IMR-90 (cell line): ENCODE results near the gene CALD1. TPM values are rescaled to one million over a fixed set of nuclear protein-coding genes. Genes with fewer than 3 reads are reported as not detected.

Source experiments
- ATAC-seq: fragments of 200-7000 bp; cut with Tn5 transposase; 2 replicates; pipeline ENCODE4 v1.9.1; 2020; ENCODE audit warnings: low read depth, mild to moderate bottlenecking, moderate library complexity
- BruUV-seq: library from RNA; stranded (reverse); fragments of 400-500 nt; replicated peaks from 2 replicates; lab custom pipeline; 2021; lab: Mats Ljungman, UMichigan
- CTCF ChIA-PET: fragments of 300-600 bp; formaldehyde crosslinking; extraction: SDS; loops from one replicate; lab custom pipeline; 2021; ENCODE audit warnings: antibody characterized with exemption; lab: Yijun Ruan, JAX
- POLR2A ChIA-PET: fragments of 300-600 bp; sonication (Branson Sonifier 250); formaldehyde crosslinking; loops from one replicate; lab custom pipeline; 2022; ENCODE audit warnings: antibody characterized with exemption; ENCODE audit not compliant: unreplicated experiment; lab: Charles Lee
- DNase-seq: peaks from one replicate; pipeline ENCODE4 v3.0.0; 2013
- H2AFZ ChIP-seq: replicated peaks from 2 replicates; pipeline ENCODE3; 2013; ENCODE audit warnings: low read length, mild to moderate bottlenecking; ENCODE audit not compliant: poor library complexity
- H2AK5ac ChIP-seq: 2 replicates; pipeline ENCODE4 v1.6.1; 2013; ENCODE audit warnings: low read depth, low read length, inconsistent platforms
- H2AK9ac ChIP-seq: replicated peaks from 2 replicates; pipeline ENCODE3; 2013; ENCODE audit warnings: mild to moderate bottlenecking, low read depth, low read length, moderate library complexity; ENCODE audit not compliant: poor library complexity
- H2BK120ac ChIP-seq: 2 replicates; pipeline ENCODE4 v1.6.1; 2013; ENCODE audit warnings: low read depth, low read length, inconsistent platforms
- H2BK15ac ChIP-seq: 3 replicates; pipeline ENCODE4 v1.6.1; 2013; ENCODE audit warnings: low read depth, low read length, inconsistent platforms
- H2BK20ac ChIP-seq: 2 replicates; pipeline ENCODE4 v1.6.1; 2013; ENCODE audit warnings: low read depth, mild to moderate bottlenecking, inconsistent platforms, low read length, moderate library complexity
- H2BK5ac ChIP-seq: 2 replicates; pipeline ENCODE4 v1.6.1; 2013; ENCODE audit warnings: mild to moderate bottlenecking, low read depth, low read length, inconsistent platforms; ENCODE audit not compliant: poor library complexity, severe bottlenecking
- H3K14ac ChIP-seq: replicated peaks from 2 replicates; pipeline ENCODE4 v1.6.1; 2013; ENCODE audit warnings: low read depth, low read length, inconsistent platforms
- H3K18ac ChIP-seq: 2 replicates; pipeline ENCODE4 v1.6.1; 2013; ENCODE audit warnings: low read depth, low read length, control low read depth
- H3K23ac ChIP-seq: 2 replicates; pipeline ENCODE4 v1.6.1; 2013; ENCODE audit warnings: low read depth, low read length, inconsistent platforms
- H3K27ac ChIP-seq: 2 replicates; pipeline ENCODE4 v1.5.1; 2013; ENCODE audit warnings: mild to moderate bottlenecking, control low read depth, low read length; ENCODE audit not compliant: insufficient read depth
- H3K27me3 ChIP-seq: 2 replicates; pipeline ENCODE4 v1.6.1; 2013; ENCODE audit warnings: low read length; ENCODE audit not compliant: control insufficient read depth, insufficient read depth
- H3K36me3 ChIP-seq: 2 replicates; pipeline ENCODE4 v1.6.1; 2013; ENCODE audit warnings: low read length, mixed read lengths; ENCODE audit not compliant: control insufficient read depth, insufficient read depth
- H3K4ac ChIP-seq: 2 replicates; pipeline ENCODE4 v1.6.1; 2013; ENCODE audit warnings: low read depth, low read length, inconsistent platforms
- H3K4me1 ChIP-seq: 2 replicates; pipeline ENCODE4 v1.6.1; 2013; ENCODE audit warnings: low read length, mixed read lengths; ENCODE audit not compliant: control insufficient read depth, insufficient read depth
- H3K4me2 ChIP-seq: 2 replicates; pipeline ENCODE4 v1.6.1; 2013; ENCODE audit warnings: low read depth, mild to moderate bottlenecking, control low read depth, low read length, moderate library complexity
- H3K4me3 ChIP-seq: 2 replicates; pipeline ENCODE4 v1.5.1; 2013; ENCODE audit warnings: low read depth, mild to moderate bottlenecking, control low read depth, low read length, moderate library complexity; ENCODE audit not compliant: insufficient read depth
- H3K56ac ChIP-seq: 2 replicates; pipeline ENCODE4 v1.6.1; 2013; ENCODE audit warnings: low read length, inconsistent platforms; ENCODE audit not compliant: insufficient read depth; ENCODE audit errors: extremely low read depth
- H3K79me1 ChIP-seq, 2 experiments: 2 replicates each; pipeline ENCODE4 v1.6.1; 2013; ENCODE audit warnings: low read length in 2 of 2, inconsistent platforms in 1 of 2, low read depth in 1 of 2
- H3K9ac ChIP-seq: 2 replicates; pipeline ENCODE4 v1.6.1; 2013; ENCODE audit warnings: low read depth, low read length, control low read depth
- H3K9me1 ChIP-seq: 2 replicates; pipeline ENCODE4 v1.6.1; 2013; ENCODE audit warnings: low read length, inconsistent platforms; ENCODE audit not compliant: insufficient read depth
- H3K9me3 ChIP-seq: 2 replicates; pipeline ENCODE4 v1.6.1; 2013; ENCODE audit warnings: low read length; ENCODE audit not compliant: control insufficient read depth, insufficient read depth
- H4K20me1 ChIP-seq: 2 replicates; pipeline ENCODE4 v1.6.1; 2013; ENCODE audit warnings: low read length, inconsistent platforms; ENCODE audit not compliant: insufficient read depth
- H4K5ac ChIP-seq: 2 replicates; pipeline ENCODE4 v1.6.1; 2013; ENCODE audit warnings: mild to moderate bottlenecking, low read depth, low read length, control low read depth
- H4K8ac ChIP-seq, 2 experiments: 2 replicates each; pipeline ENCODE4 v1.6.1; 2013; ENCODE audit warnings: low read depth in 2 of 2, low read length in 2 of 2, control low read depth in 1 of 2, inconsistent platforms in 1 of 2
- H4K91ac ChIP-seq: 2 replicates; pipeline ENCODE4 v1.6.1; 2013; ENCODE audit warnings: low read depth, low read length, inconsistent platforms; ENCODE audit not compliant: insufficient read depth
- CEBPB ChIP-seq: IDR thresholded peaks from 2 replicates; pipeline ENCODE4 v1.6.1; 2012; ENCODE audit warnings: low read depth, low read length, improper control_type of control experiment
- MAFK ChIP-seq: IDR thresholded peaks from 2 replicates; pipeline ENCODE4 v1.6.1; 2012; ENCODE audit warnings: low read depth, low read length, improper control_type of control experiment
- MAZ ChIP-seq: IDR thresholded peaks from 2 replicates; pipeline ENCODE4 v1.6.1; 2012; ENCODE audit warnings: low read depth, mild to moderate bottlenecking, low read length, improper control_type of control experiment, moderate library complexity, borderline replicate concordance
- RAD21 ChIP-seq: IDR thresholded peaks from 2 replicates; pipeline ENCODE4 v1.6.1; 2012; ENCODE audit warnings: low read length, improper control_type of control experiment
- SMC3 ChIP-seq: fragments of 150-350 bp; IDR thresholded peaks from 2 replicates; pipeline ENCODE4 v1.6.1; 2016; ENCODE audit warnings: low read depth, mild to moderate bottlenecking, antibody characterized with exemption, low read length, moderate library complexity
- WGBS, 2 experiments: methylation state at CpG; one replicate each; pipeline versions ENCODE4 v1.1.5 to v1.1.7; 2013; ENCODE audit warnings: missing lambda C conversion rate in 2 of 2; ENCODE audit not compliant: insufficient read length in 1 of 2; ENCODE audit errors: extremely low coverage in 2 of 2; 5-methylcytosine and 5-hydroxymethylcytosine counted together
- dilution Hi-C: fragments of 300-500 bp; cut with HindIII; formaldehyde crosslinking; loops from one replicate; pipeline ENCODE4 v1.14.3; 2018; ENCODE audit warnings: low sequenced_read_pairs; ENCODE audit not compliant: unreplicated experiment
- in situ Hi-C: fragments of 300-500 bp; cut with MboI; formaldehyde crosslinking; loops from 3 replicates; pipeline ENCODE4 v1.14.3; 2019; ENCODE audit warnings: low sequenced_read_pairs, inconsistent platforms, mixed read lengths
- intact Hi-C: fragments of 100-400 bp; cut with micrococcal nuclease; formaldehyde crosslinking; loops from 2 replicates; pipeline ENCODE4 v1.10.0; 2022
- polyA plus RNA-seq, 3 experiments: library from polyadenylated mRNA; depleted of rRNA; stranded (reverse); fragments of >200 nt; gene quantifications; 2 replicates each; pipeline ENCODE4 v1.2.3, GENCODE V29; 2012; ENCODE audit warnings: low replicate concordance in 1 of 3
- total RNA-seq: library from RNA; depleted of rRNA; stranded (reverse); fragments of >200 nt; gene quantifications from 2 replicates; pipeline ENCODE4 v1.2.3, GENCODE V29; 2012

CALD1 gene
- total and polyA plus RNA-seq, 2 of the 4 experiments (the other 2 are of a cell fraction): 375 to 487 TPM

DNA sequence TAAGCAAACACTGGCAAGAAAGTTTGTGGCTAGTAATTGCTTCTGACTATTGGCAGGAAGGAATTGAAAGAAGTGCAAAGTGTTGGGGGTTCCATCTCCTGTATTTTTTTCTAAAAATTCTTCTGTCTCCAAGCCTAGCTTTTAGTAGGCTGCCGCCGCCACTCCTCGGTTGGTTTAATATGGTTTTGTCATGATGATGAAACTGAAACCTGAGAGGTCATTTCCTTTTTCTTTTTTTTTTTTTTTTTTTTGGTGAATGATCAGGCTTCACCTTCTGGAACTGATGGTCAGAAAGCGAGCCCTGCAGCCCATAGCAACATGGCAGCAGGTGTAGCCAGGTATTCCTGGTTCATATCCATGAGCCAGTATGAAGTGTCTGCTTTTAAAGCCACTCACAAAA lies 131.5 kb downstream of the CALD1 start:
- Histone ChIP-seq H4K8ac (no peak overlapping the region), H3K27me3 (no peaks in the 10 kb centered on the region), H4K91ac (no peak overlapping the region), H2BK5ac (peak overlapping the region; percentile 3), H3K9me1 (peaks cover 28% of the 10 kb centered on the region), H2AFZ (no peak overlapping the region), H2BK120ac (no peak overlapping the region), H3K4me2 (no peak overlapping the region; the same call in 1 of the 2 replicates), H3K56ac (no peak overlapping the region), H3K14ac (no peak overlapping the region), H3K23ac (no peak overlapping the region), H2AK9ac (no peak overlapping the region), H3K4me3 (no peak overlapping the region), H4K20me1 (peaks cover 72% of the 10 kb centered on the region), H3K36me3 (peaks cover 23% of the 10 kb centered on the region), H4K5ac (0 out of 2 replicates have a peak overlapping the region, but pooled peaks have one; percentile 24), H2AK5ac (no peak overlapping the region), H3K9me3 (no peaks in the 10 kb centered on the region), H3K9ac (no peak overlapping the region), H2BK15ac (no peak overlapping the region), H3K79me1 (peaks cover 52 to 89% of the 10 kb centered on the region in 2 experiments), H3K4ac (no peak overlapping the region), H2BK20ac (no peak overlapping the region), H3K27ac (peak overlapping the region; percentile 38; the same call in 1 of the 2 replicates), H3K4me1 (peaks cover 25% of the 10 kb centered on the region), H3K18ac (peak overlapping the region; percentile 67; the same call in 1 of the 2 replicates)
- WGBS, 2 experiments: no CpG with 5 or more reads among the region's 4 CpGs
- dilution Hi-C loops: no loop called here
- CTCF ChIA-PET: no interaction called here
- ATAC-seq (no peak), DNase-seq (no peak)
- TF ChIP-seq MAFK (no peak), RAD21 (no peak), CEBPB (no peak), MAZ (no peak), SMC3 (no peak)
- intact Hi-C loops: no loop called here
- BruUV-seq: no TSS peak
- POLR2A ChIA-PET: no interaction called here
- in situ Hi-C loops: no loop called here
